ENCODE results near the gene TDRD9.
"Not testable (repeated sequence)": the region's sequence is repeated elsewhere in the genome, so short reads cannot be mapped to it uniquely, and the experiment has no call there.

Gene TDRD9

GRCh38 chr14:103894034-103894722 is 34.1 kb upstream of the TDRD9 start:
- no peak for ATAC-seq

GRCh38 chr14:103894723-103895059 is 33.6 kb upstream of the TDRD9 start:
- ATAC-seq, result no peak

GRCh38 chr14:103896578-103896977 is 31.7 kb upstream of the TDRD9 start:
- no peak for ATAC-seq

- no peak for ATAC-seq
Measured at GRCh38 chr14:103897075-103897947, 30.9 kb upstream of the TDRD9 start.

GRCh38 chr14:103898204-103898603 is 30.1 kb upstream of the TDRD9 start:
- no peak for ATAC-seq

GRCh38 chr14:103898711-103899110 is 29.5 kb upstream of the TDRD9 start:
- no peak for ATAC-seq

- ATAC-seq, result no peak
Measured at GRCh38 chr14:103899316-103899715, 28.9 kb upstream of the TDRD9 start.

- no peak for ATAC-seq
Measured at GRCh38 chr14:103899833-103900232, 28.4 kb upstream of the TDRD9 start.

- ATAC-seq, result no peak
Measured at GRCh38 chr14:103904493-103905107, 23.7 kb upstream of the TDRD9 start.

GRCh38 chr14:103905842-103906456 is 22.3 kb upstream of the TDRD9 start:
- ATAC-seq, result no peak

- peak; percentile 64 to 73 for ATAC-seq
Measured at GRCh38 chr14:103908580-103908979, 19.7 kb upstream of the TDRD9 start.

- no peak for ATAC-seq
Measured at GRCh38 chr14:103909531-103910261, 18.6 kb upstream of the TDRD9 start.

GRCh38 chr14:103910262-103910935 is 17.9 kb upstream of the TDRD9 start:
- ATAC-seq, result peak; percentile 70 to 81

- ATAC-seq, result no peak
Measured at GRCh38 chr14:103910984-103911383, 17.3 kb upstream of the TDRD9 start.

- ATAC-seq, result no peak
Measured at GRCh38 chr14:103915616-103916015, 12.6 kb upstream of the TDRD9 start.

GRCh38 chr14:103916636-103917262 is 11.5 kb upstream of the TDRD9 start:
- no peak for ATAC-seq

GRCh38 chr14:103920981-103921854 is 7.0 kb upstream of the TDRD9 start:
- ATAC-seq, result peak; percentile 99

GRCh38 chr14:103921855-103922200 is 6.4 kb upstream of the TDRD9 start:
- not testable (repeated sequence) for ATAC-seq

- ATAC-seq, result no peak
Measured at GRCh38 chr14:103923863-103924262, 4.4 kb upstream of the TDRD9 start.

GRCh38 chr14:103925316-103925715 is 2.9 kb upstream of the TDRD9 start:
- ATAC-seq, result no peak

- ATAC-seq, result no peak
Measured at GRCh38 chr14:103927566-103927965, 690 bp upstream of the TDRD9 start.

Measured in activated CD4-positive, CD25-positive, alpha-beta regulatory T cell treated with anti-CD3 and anti-CD28 coated beads, Interleukin-2, amount 50 U/mL, for 24 hours (primary cell).